Measurements from ENCODE around the gene NALCN. TPM values are rescaled to one million over a fixed set of nuclear protein-coding genes. Genes with fewer than 3 reads are reported as not detected.

Gene NALCN
- total RNA-seq, 2 donors from 2014 or later, result 0.11 TPM; not detected in 1

GRCh38 chr13:101230271-101230890, 185.9 kb downstream of the NALCN start:
- Mint-ChIP-seq H3K4me1 (peaks cover 4% of the 10 kb centered on the region), H3K4me3 (no peak overlapping the region), H3K27me3 (ENCODE audit: insufficient read depth) (no peaks in the 10 kb centered on the region), H3K36me3 (ENCODE audit: low read depth) (no peaks in the 10 kb centered on the region), H3K27ac (no peak overlapping the region), H3K9me3 (peaks cover 7% of the 10 kb centered on the region)
- no peak for TF ChIP-seq CTCF (conservative IDR thresholded peaks at IDR 0.05)
- Histone ChIP-seq H3K27ac (ENCODE audit: low read depth, low read length) (no peak overlapping the region), H3K9me3 (ENCODE audit: control insufficient read depth, low read length) (no peaks in the 10 kb centered on the region), H3K4me3 (ENCODE audit: low read length) (no peak overlapping the region), H3K4me1 (ENCODE audit: control insufficient read depth, insufficient read depth, low read length) (no peaks in the 10 kb centered on the region), H3K27me3 (ENCODE audit: control insufficient read depth, insufficient read depth, low read length, poor library complexity, severe bottlenecking) (no peaks in the 10 kb centered on the region), H3K36me3 (ENCODE audit: control insufficient read depth, insufficient read depth, low read length) (no peaks in the 10 kb centered on the region), H3K9ac (ENCODE audit: extremely low read depth, low read length, poor library complexity, severe bottlenecking) (no peak overlapping the region)
- no peak for DNase-seq
- WGBS, 2 experiments (ENCODE audit: insufficient coverage in 1 of 2, insufficient read length in 1 of 2), result 80 to 93% methylated on average over 2 to 4 of the region's 6 CpGs

- Histone ChIP-seq H3K27me3 (ENCODE audit: control insufficient read depth, insufficient read depth, low read length, poor library complexity, severe bottlenecking) (no peaks in the 10 kb centered on the region), H3K9me3 (ENCODE audit: control insufficient read depth, low read length) (no peaks in the 10 kb centered on the region), H3K4me1 (ENCODE audit: control insufficient read depth, insufficient read depth, low read length) (no peaks in the 10 kb centered on the region), H3K4me3 (ENCODE audit: low read length) (no peak overlapping the region), H3K9ac (ENCODE audit: extremely low read depth, low read length, poor library complexity, severe bottlenecking) (no peak overlapping the region), H3K27ac (ENCODE audit: low read depth, low read length) (no peak overlapping the region), H3K36me3 (ENCODE audit: control insufficient read depth, insufficient read depth, low read length) (no peaks in the 10 kb centered on the region)
- H3K4me1 Mint-ChIP-seq, result no peaks in the 10 kb centered on the region
- no peak for TF ChIP-seq CTCF (conservative IDR thresholded peaks at IDR 0.05)
- H3K36me3 Mint-ChIP-seq (ENCODE audit: low read depth), result no peaks in the 10 kb centered on the region
- no peak for DNase-seq
- H3K9me3 Mint-ChIP-seq, result no peaks in the 10 kb centered on the region
- H3K27ac Mint-ChIP-seq, result no peak overlapping the region
- WGBS, 2 experiments (ENCODE audit: insufficient coverage in 1 of 2, insufficient read length in 1 of 2), result 88 to 100% methylated on average over 1 to 2 of the region's 2 CpGs
- no peaks in the 10 kb centered on the region for H3K27me3 Mint-ChIP-seq (ENCODE audit: insufficient read depth)
- no peak overlapping the region for H3K4me3 Mint-ChIP-seq
These were observed 196.6 kb downstream of the NALCN start for GRCh38 chr13:101219609-101220265.

- H3K36me3 Mint-ChIP-seq (ENCODE audit: low read depth), result no peaks in the 10 kb centered on the region
- H3K9me3 ChIP-seq (ENCODE audit: control insufficient read depth, low read length), result no peaks in the 10 kb centered on the region
- no peak overlapping the region for H3K9ac ChIP-seq (ENCODE audit: extremely low read depth, low read length, poor library complexity, severe bottlenecking)
- no peaks in the 10 kb centered on the region for H3K36me3 ChIP-seq (ENCODE audit: control insufficient read depth, insufficient read depth, low read length)
- H3K4me3 ChIP-seq (ENCODE audit: low read length), result no peak overlapping the region
- H3K27ac Mint-ChIP-seq, result no peak overlapping the region
- WGBS, 2 experiments (ENCODE audit: insufficient coverage in 1 of 2, insufficient read length in 1 of 2), result 94% methylated on average over 2 of the region's 2 CpGs; no CpG with 5 or more reads in 1 of the 2 experiments
- H3K27ac ChIP-seq (ENCODE audit: low read depth, low read length), result no peak overlapping the region
- no peaks in the 10 kb centered on the region for H3K4me1 ChIP-seq (ENCODE audit: control insufficient read depth, insufficient read depth, low read length)
- H3K27me3 ChIP-seq (ENCODE audit: control insufficient read depth, insufficient read depth, low read length, poor library complexity, severe bottlenecking), result no peaks in the 10 kb centered on the region
- no peak overlapping the region for H3K4me3 Mint-ChIP-seq
- H3K27me3 Mint-ChIP-seq (ENCODE audit: insufficient read depth), result no peaks in the 10 kb centered on the region
- DNase-seq, result no peak
- no peaks in the 10 kb centered on the region for H3K9me3 Mint-ChIP-seq
- TF ChIP-seq CTCF (conservative IDR thresholded peaks at IDR 0.05), result no peak
- H3K4me1 Mint-ChIP-seq, result no peaks in the 10 kb centered on the region
These were observed 197.8 kb downstream of the NALCN start for GRCh38 chr13:101218484-101218883.
